ENCODE measurements around the gene DTX4.

The DTX4 gene

GRCh38 chr11:59173964-59174663 is 2.2 kb downstream of the DTX4 start:
- no peaks in the 10 kb centered on the region for H3K27me3 ChIP-seq (ENCODE audit: low read depth, low read length)
- no peaks in the 10 kb centered on the region for H3K9me3 ChIP-seq (ENCODE audit: control insufficient read depth in 1 of 2, low read length in 2 of 2)
- peak overlapping the region; percentile 90 for H3K27ac ChIP-seq (ENCODE audit: low read length)
- peaks cover 7 to 28% of the 10 kb centered on the region in 2 donors for H3K4me1 ChIP-seq (ENCODE audit: control insufficient read depth in 1 of 2, insufficient read depth in 2 of 2, low read length in 2 of 2)
- H3K36me3 ChIP-seq (ENCODE audit: control insufficient read depth in 1 of 2, insufficient read depth in 2 of 2, low read length in 2 of 2), result peaks cover 0 to 4% of the 10 kb centered on the region in 2 donors
- H3K4me3 ChIP-seq (ENCODE audit: low read depth in 1 of 2, low read length in 2 of 2), result peak overlapping the region; percentile 80 to 87

DNA sequence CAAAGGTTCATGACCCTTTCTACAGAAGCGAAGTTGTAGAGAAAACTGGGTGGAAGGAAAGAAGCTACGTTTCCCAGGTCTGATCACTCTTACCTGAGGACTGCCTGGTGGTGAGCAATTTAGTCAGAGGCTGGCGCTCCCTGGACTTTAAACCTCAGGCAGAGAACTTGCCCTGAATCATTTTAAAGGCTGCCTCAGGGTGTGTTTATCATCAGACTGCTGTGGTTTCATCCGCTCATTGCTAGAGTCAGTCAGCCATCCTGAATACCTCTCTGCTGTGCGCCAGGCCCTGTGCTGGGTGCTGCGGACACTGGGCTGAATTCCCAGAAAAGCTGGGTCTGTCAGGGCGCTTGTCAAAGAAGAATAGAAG is 2.7 kb downstream of the DTX4 start:
- H3K36me3 ChIP-seq (ENCODE audit: control insufficient read depth in 1 of 2, insufficient read depth in 2 of 2, low read length in 2 of 2), result peaks cover 0 to 4% of the 10 kb centered on the region in 2 donors
- peak overlapping the region; percentile 80 to 87 for H3K4me3 ChIP-seq (ENCODE audit: low read depth in 1 of 2, low read length in 2 of 2)
- no peaks in the 10 kb centered on the region for H3K9me3 ChIP-seq (ENCODE audit: control insufficient read depth in 1 of 2, low read length in 2 of 2)
- peak overlapping the region; percentile 90 for H3K27ac ChIP-seq (ENCODE audit: low read length)
- H3K27me3 ChIP-seq (ENCODE audit: low read depth, low read length), result no peaks in the 10 kb centered on the region
- H3K4me1 ChIP-seq (ENCODE audit: control insufficient read depth in 1 of 2, insufficient read depth in 2 of 2, low read length in 2 of 2), result peaks cover 7 to 28% of the 10 kb centered on the region in 2 donors

- Histone ChIP-seq H3K27me3 (ENCODE audit: low read depth, low read length) (no peaks in the 10 kb centered on the region), H3K36me3 (ENCODE audit: control insufficient read depth in 1 of 2, insufficient read depth in 2 of 2, low read length in 2 of 2) (peaks cover 0 to 4% of the 10 kb centered on the region in 2 donors), H3K4me1 (ENCODE audit: control insufficient read depth in 1 of 2, insufficient read depth in 2 of 2, low read length in 2 of 2) (peaks cover 7 to 28% of the 10 kb centered on the region in 2 donors), H3K4me3 (ENCODE audit: low read depth in 1 of 2, low read length in 2 of 2) (peak overlapping the region in 1 of 2 donors; percentile 80), H3K27ac (ENCODE audit: low read length) (peak overlapping the region; percentile 90), H3K9me3 (ENCODE audit: control insufficient read depth in 1 of 2, low read length in 2 of 2) (no peaks in the 10 kb centered on the region)
Observed at GRCh38 chr11:59175091-59175501, 3.2 kb downstream of the DTX4 start.

DNA sequence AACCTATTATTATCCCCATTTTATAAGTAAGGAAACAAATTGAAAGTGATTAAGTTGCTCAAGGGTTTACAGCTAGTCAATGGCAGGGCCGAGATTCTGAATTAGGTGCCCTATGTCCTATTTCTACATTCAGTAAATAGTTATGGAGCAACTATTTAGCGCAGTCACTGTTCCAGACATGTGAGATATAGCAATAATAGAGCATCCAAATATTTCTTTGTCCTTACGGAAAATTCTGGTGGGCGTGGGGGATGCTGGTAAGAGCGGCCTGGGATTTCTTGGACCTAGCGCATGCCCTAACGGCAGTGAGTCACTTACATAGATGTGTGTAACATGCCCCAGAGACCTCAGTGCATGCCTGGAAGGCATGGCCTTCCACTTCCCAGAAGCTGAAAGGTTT is 4.4 kb downstream of the DTX4 start:
- peaks cover 0 to 4% of the 10 kb centered on the region in 2 donors for H3K36me3 ChIP-seq (ENCODE audit: control insufficient read depth in 1 of 2, insufficient read depth in 2 of 2, low read length in 2 of 2)
- H3K27ac ChIP-seq (ENCODE audit: low read length), result no peak overlapping the region
- H3K4me3 ChIP-seq (ENCODE audit: low read depth in 1 of 2, low read length in 2 of 2), result no peak overlapping the region
- H3K9me3 ChIP-seq (ENCODE audit: control insufficient read depth in 1 of 2, low read length in 2 of 2), result no peaks in the 10 kb centered on the region
- H3K27me3 ChIP-seq (ENCODE audit: low read depth, low read length), result no peaks in the 10 kb centered on the region
- peaks cover 7 to 28% of the 10 kb centered on the region in 2 donors for H3K4me1 ChIP-seq (ENCODE audit: control insufficient read depth in 1 of 2, insufficient read depth in 2 of 2, low read length in 2 of 2)

DNA sequence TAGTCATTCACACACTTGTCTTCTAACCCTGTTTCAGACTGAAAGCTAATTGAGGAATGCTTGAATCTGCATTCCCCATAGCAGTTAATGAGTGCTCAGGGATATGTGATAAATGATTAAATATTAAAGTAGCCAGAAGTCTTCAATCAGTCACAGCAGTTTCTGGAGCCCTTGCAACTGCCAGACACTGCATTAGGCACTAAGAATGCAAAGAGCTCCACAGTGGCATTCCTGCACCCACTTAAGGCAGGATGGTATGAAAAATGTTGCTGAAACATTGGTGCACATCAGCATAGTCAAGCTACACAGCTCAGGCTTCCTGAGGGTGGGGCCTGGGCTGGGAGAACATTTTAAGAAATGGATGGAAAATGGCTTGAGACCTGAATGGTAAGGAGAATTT is 6.5 kb downstream of the DTX4 start:
- no peaks in the 10 kb centered on the region for H3K27me3 ChIP-seq (ENCODE audit: low read depth, low read length)
- H3K4me3 ChIP-seq (ENCODE audit: low read depth in 1 of 2, low read length in 2 of 2), result no peak overlapping the region
- H3K4me1 ChIP-seq (ENCODE audit: control insufficient read depth in 1 of 2, insufficient read depth in 2 of 2, low read length in 2 of 2), result peaks cover 7 to 19% of the 10 kb centered on the region in 2 donors
- H3K27ac ChIP-seq (ENCODE audit: low read length), result no peak overlapping the region
- peaks cover 4 to 7% of the 10 kb centered on the region in 2 donors for H3K36me3 ChIP-seq (ENCODE audit: control insufficient read depth in 1 of 2, insufficient read depth in 2 of 2, low read length in 2 of 2)
- no peaks in the 10 kb centered on the region for H3K9me3 ChIP-seq (ENCODE audit: control insufficient read depth in 1 of 2, low read length in 2 of 2)

DNA sequence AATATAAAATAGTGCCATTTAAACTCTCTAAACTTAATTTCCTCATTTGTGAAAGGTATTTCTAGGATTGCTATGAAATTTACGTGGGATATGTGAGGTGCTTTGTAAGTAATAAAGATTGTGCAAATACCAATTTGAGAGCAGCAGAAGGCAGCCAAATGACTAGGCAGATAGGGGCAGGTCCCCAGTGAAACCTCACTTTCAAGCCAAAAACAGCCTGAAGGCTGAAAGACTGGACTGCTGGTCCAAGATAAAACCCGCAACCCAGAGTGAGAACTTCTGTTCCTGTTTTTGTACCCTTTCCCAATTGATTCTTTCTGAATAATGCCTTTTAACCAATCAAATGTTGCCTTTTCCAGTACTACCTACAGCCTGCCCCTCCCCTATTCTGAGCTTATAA is 7.2 kb downstream of the DTX4 start:
- Histone ChIP-seq H3K27me3 (ENCODE audit: low read depth, low read length) (no peaks in the 10 kb centered on the region), H3K36me3 (ENCODE audit: control insufficient read depth in 1 of 2, insufficient read depth in 2 of 2, low read length in 2 of 2) (peaks cover 4 to 7% of the 10 kb centered on the region in 2 donors), H3K4me3 (ENCODE audit: low read depth in 1 of 2, low read length in 2 of 2) (no peak overlapping the region), H3K27ac (ENCODE audit: low read length) (no peak overlapping the region), H3K4me1 (ENCODE audit: control insufficient read depth in 1 of 2, insufficient read depth in 2 of 2, low read length in 2 of 2) (peaks cover 12 to 23% of the 10 kb centered on the region in 2 donors), H3K9me3 (ENCODE audit: control insufficient read depth in 1 of 2, low read length in 2 of 2) (no peaks in the 10 kb centered on the region)

GRCh38 chr11:59180168-59180776 is 8.3 kb downstream of the DTX4 start:
- no peaks in the 10 kb centered on the region for H3K27me3 ChIP-seq (ENCODE audit: low read depth, low read length)
- H3K36me3 ChIP-seq (ENCODE audit: control insufficient read depth in 1 of 2, insufficient read depth in 2 of 2, low read length in 2 of 2), result peaks cover 4 to 7% of the 10 kb centered on the region in 2 donors
- H3K9me3 ChIP-seq (ENCODE audit: control insufficient read depth in 1 of 2, low read length in 2 of 2), result no peaks in the 10 kb centered on the region
- H3K27ac ChIP-seq (ENCODE audit: low read length), result no peak overlapping the region
- H3K4me3 ChIP-seq (ENCODE audit: low read depth in 1 of 2, low read length in 2 of 2), result no peak overlapping the region
- peaks cover 21 to 31% of the 10 kb centered on the region in 2 donors for H3K4me1 ChIP-seq (ENCODE audit: control insufficient read depth in 1 of 2, insufficient read depth in 2 of 2, low read length in 2 of 2)

GRCh38 chr11:59180907-59181306 is 9.0 kb downstream of the DTX4 start:
- no peaks in the 10 kb centered on the region for H3K9me3 ChIP-seq (ENCODE audit: control insufficient read depth in 1 of 2, low read length in 2 of 2)
- H3K4me3 ChIP-seq (ENCODE audit: low read depth in 1 of 2, low read length in 2 of 2), result no peak overlapping the region
- H3K27me3 ChIP-seq (ENCODE audit: low read depth, low read length), result no peaks in the 10 kb centered on the region
- H3K27ac ChIP-seq (ENCODE audit: low read length), result no peak overlapping the region
- H3K36me3 ChIP-seq (ENCODE audit: control insufficient read depth in 1 of 2, insufficient read depth in 2 of 2, low read length in 2 of 2), result peaks cover 4 to 7% of the 10 kb centered on the region in 2 donors
- H3K4me1 ChIP-seq (ENCODE audit: control insufficient read depth in 1 of 2, insufficient read depth in 2 of 2, low read length in 2 of 2), result peaks cover 22 to 29% of the 10 kb centered on the region in 2 donors

DNA sequence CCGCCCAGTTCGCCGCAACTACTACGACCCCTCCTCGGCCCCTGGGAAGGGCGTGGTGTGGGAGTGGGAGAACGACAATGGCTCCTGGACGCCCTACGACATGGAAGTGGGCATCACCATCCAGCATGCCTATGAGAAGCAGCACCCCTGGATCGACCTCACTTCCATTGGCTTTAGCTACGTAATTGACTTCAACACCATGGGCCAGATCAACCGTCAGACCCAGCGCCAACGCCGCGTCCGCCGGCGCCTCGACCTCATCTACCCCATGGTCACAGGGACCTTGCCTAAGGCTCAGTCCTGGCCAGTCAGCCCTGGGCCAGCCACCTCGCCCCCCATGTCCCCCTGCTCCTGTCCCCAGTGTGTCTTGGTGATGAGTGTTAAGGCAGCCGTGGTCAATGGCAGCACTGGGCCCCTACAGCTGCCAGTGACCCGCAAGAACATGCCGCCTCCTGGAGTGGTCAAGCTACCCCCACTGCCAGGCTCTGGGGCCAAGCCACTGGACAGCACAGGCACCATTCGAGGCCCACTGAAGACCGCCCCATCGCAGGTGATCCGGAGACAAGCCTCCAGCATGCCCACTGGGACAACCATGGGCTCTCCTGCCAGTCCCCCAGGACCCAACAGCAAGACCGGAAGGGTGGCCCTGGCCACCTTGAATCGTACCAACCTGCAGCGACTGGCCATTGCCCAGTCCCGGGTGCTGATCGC is 10.0 kb downstream of the DTX4 start:
- peaks cover 3 to 7% of the 10 kb centered on the region in 2 donors for H3K36me3 ChIP-seq (ENCODE audit: control insufficient read depth in 1 of 2, insufficient read depth in 2 of 2, low read length in 2 of 2)
- H3K4me3 ChIP-seq (ENCODE audit: low read depth in 1 of 2, low read length in 2 of 2), result no peak overlapping the region
- H3K9me3 ChIP-seq (ENCODE audit: control insufficient read depth in 1 of 2, low read length in 2 of 2), result no peaks in the 10 kb centered on the region
- H3K4me1 ChIP-seq (ENCODE audit: control insufficient read depth in 1 of 2, insufficient read depth in 2 of 2, low read length in 2 of 2), result peaks cover 25 to 29% of the 10 kb centered on the region in 2 donors
- H3K27me3 ChIP-seq (ENCODE audit: low read depth, low read length), result no peaks in the 10 kb centered on the region
- H3K27ac ChIP-seq (ENCODE audit: low read length), result no peak overlapping the region

- Histone ChIP-seq H3K36me3 (ENCODE audit: control insufficient read depth in 1 of 2, insufficient read depth in 2 of 2, low read length in 2 of 2) (peaks cover 0 to 7% of the 10 kb centered on the region in 2 donors), H3K4me3 (ENCODE audit: low read depth in 1 of 2, low read length in 2 of 2) (no peak overlapping the region), H3K9me3 (ENCODE audit: control insufficient read depth in 1 of 2, low read length in 2 of 2) (no peaks in the 10 kb centered on the region), H3K27ac (ENCODE audit: low read length) (no peak overlapping the region), H3K27me3 (ENCODE audit: low read depth, low read length) (no peaks in the 10 kb centered on the region), H3K4me1 (ENCODE audit: control insufficient read depth in 1 of 2, insufficient read depth in 2 of 2, low read length in 2 of 2) (peaks cover 29 to 36% of the 10 kb centered on the region in 2 donors)
Observed at GRCh38 chr11:59182457-59183151, 10.7 kb downstream of the DTX4 start.

DNA sequence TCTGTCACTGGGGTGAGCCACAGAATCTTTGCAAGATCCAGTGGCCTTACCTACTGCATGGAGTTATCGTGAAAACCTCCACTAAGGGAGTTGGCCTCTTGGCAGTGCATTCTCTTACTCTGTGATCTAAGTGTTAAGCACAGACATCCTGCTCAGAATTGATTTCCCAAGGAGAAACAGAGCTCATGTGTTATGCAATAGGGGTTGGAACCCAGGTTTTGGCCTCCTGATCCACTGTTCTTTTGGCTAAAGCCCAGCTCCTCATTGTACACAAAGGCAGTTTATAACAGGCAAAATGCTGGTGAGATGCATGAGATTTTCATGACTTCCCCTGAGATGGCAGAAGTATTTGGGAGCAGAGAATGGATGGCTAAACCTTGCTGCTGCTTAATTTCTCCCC is 11.8 kb downstream of the DTX4 start:
- peaks cover 0 to 7% of the 10 kb centered on the region in 2 donors for H3K36me3 ChIP-seq (ENCODE audit: control insufficient read depth in 1 of 2, insufficient read depth in 2 of 2, low read length in 2 of 2)
- H3K4me1 ChIP-seq (ENCODE audit: control insufficient read depth in 1 of 2, insufficient read depth in 2 of 2, low read length in 2 of 2), result peaks cover 35% of the 10 kb centered on the region in 2 donors
- H3K27ac ChIP-seq (ENCODE audit: low read length), result no peak overlapping the region
- no peak overlapping the region for H3K4me3 ChIP-seq (ENCODE audit: low read depth in 1 of 2, low read length in 2 of 2)
- no peaks in the 10 kb centered on the region for H3K9me3 ChIP-seq (ENCODE audit: control insufficient read depth in 1 of 2, low read length in 2 of 2)
- H3K27me3 ChIP-seq (ENCODE audit: low read depth, low read length), result no peaks in the 10 kb centered on the region

Data from muscle layer of duodenum (tissue), 2 donors.